Activated CD4-positive, alpha-beta memory T cell treated with anti-CD3 and anti-CD28 coated beads, Interleukin-2, amount 10 ng/mL, durations not matched to agents 7 days and 5 days (primary cell): ENCODE data around the gene KRT86. TPM values are rescaled to one million over a fixed set of nuclear protein-coding genes. Genes with fewer than 3 reads are reported as not detected.

Experiments
- total RNA-seq, 2 experiments: library from RNA; stranded (reverse); gene quantifications; one replicate each; pipeline ENCODE4 v1.2.3, GENCODE V29; 2021

Gene KRT86
- total RNA-seq, 2 experiments from 2014 or later = 0.23 to 0.30 TPM

Other genes with a start within 250 kb of the KRT86 start
- 10 to 100 TPM; 10.0 to 10.5 TPM for gene NR4A1, start 223.2 kb upstream of the KRT86 start, total RNA-seq
- 10 to 100 TPM; 30.5 to 30.8 TPM for gene ATG101, start 204.7 kb upstream of the KRT86 start, total RNA-seq
- not detected for gene SMIM41, start 194.9 kb upstream of the KRT86 start, total RNA-seq
- not detected for gene KRT80, start 82.6 kb upstream of the KRT86 start, total RNA-seq
- 1 to 10 TPM; 9.1 to 9.3 TPM for gene KRT7, start 41.4 kb upstream of the KRT86 start, total RNA-seq
- not detected for gene KRT81, start 16.9 kb downstream of the KRT86 start, total RNA-seq
- not detected for gene KRT83, start 46.8 kb downstream of the KRT86 start, total RNA-seq
- not detected for gene KRT85, start 92.8 kb downstream of the KRT86 start, total RNA-seq
- not detected for gene KRT84, start 111.0 kb downstream of the KRT86 start, total RNA-seq
- gene KRT82, start 131.7 kb downstream of the KRT86 start, total RNA-seq = not detected
- not detected for gene KRT75, start 159.7 kb downstream of the KRT86 start, total RNA-seq
- gene KRT6B, start 177.5 kb downstream of the KRT86 start, total RNA-seq = not detected
- not detected for gene KRT6C, start 199.2 kb downstream of the KRT86 start, total RNA-seq
- not detected for gene KRT6A, start 218.6 kb downstream of the KRT86 start, total RNA-seq
- not detected for gene KRT5, start 245.7 kb downstream of the KRT86 start, total RNA-seq